ENCODE data around the gene GDI2. TPM values are rescaled to one million over a fixed set of nuclear protein-coding genes. Genes with fewer than 3 reads are reported as not detected.
A peak's percentile ranks its signal among the peaks of the same experiment; 100 is the strongest.
"Not testable (repeated sequence)": the region's sequence is repeated elsewhere in the genome, so short reads cannot be mapped to it uniquely, and the experiment has no call there.

The GDI2 gene
- total RNA-seq, 1 donor from 2014 or later: 289 TPM

GRCh38 chr10:5828725-5829124 is 15.5 kb upstream of the GDI2 start:
- no peak overlapping the region for H3K27ac Mint-ChIP-seq

GRCh38 chr10:5827841-5828240 is 14.6 kb upstream of the GDI2 start:
- no peaks in the 10 kb centered on the region for H3K9me3 Mint-ChIP-seq
- ChIA-PET CTCF (no interaction called here), POLR2A (interaction anchor here (0.5 to 2.1 kb wide), 3 partner anchors 10 to 26 kb away, joined by 3 to 16 read pairs (median 10); no protein-coding TSS in a partner anchor)

More at GRCh38 chr10:5828725-5829124, 15.5 kb upstream of the GDI2 start:
- no peak for TF ChIP-seq CTCF (IDR thresholded peaks at IDR 0.05)
- Mint-ChIP-seq H3K4me1 (peaks cover 13% of the 10 kb centered on the region), H3K27me3 (no peaks in the 10 kb centered on the region), H3K4me3 (no peak overlapping the region), H3K9me3 (no peaks in the 10 kb centered on the region), H3K36me3 (ENCODE audit: low read depth) (no peaks in the 10 kb centered on the region)
- intact Hi-C loops (cut with micrococcal nuclease): no loop called here
- CTCF ChIA-PET: no interaction called here
- POLR2A ChIA-PET: interaction anchor here (3.3 to 5.5 kb wide), 2 partner anchors 10 to 14 kb away, joined by 35 to 60 read pairs; no protein-coding TSS in a partner anchor
- no peak for ATAC-seq (ENCODE audit: low read depth)
- no peak for DNase-seq

GRCh38 chr10:5826511-5826910 is 13.3 kb upstream of the GDI2 start:
- H3K4me3 Mint-ChIP-seq; DNase-seq; ATAC-seq (ENCODE audit: low read depth); H3K9me3 Mint-ChIP-seq; H3K27ac Mint-ChIP-seq; intact Hi-C loops (cut with micrococcal nuclease); H3K36me3 Mint-ChIP-seq (ENCODE audit: low read depth); H3K27me3 Mint-ChIP-seq: not testable (repeated sequence)
- peaks cover 19% of the 10 kb centered on the region for H3K4me1 Mint-ChIP-seq
- CTCF ChIA-PET: interaction anchor here (0.6 kb wide), 1 partner anchor 38 kb away, joined by 3 read pairs; no protein-coding TSS in a partner anchor
- POLR2A ChIA-PET: interaction anchor here (1.3 to 2.1 kb wide), 2 partner anchors 9 to 26 kb away, joined by 3 to 16 read pairs; no protein-coding TSS in a partner anchor

More at GRCh38 chr10:5827841-5828240, 14.6 kb upstream of the GDI2 start:
- Mint-ChIP-seq H3K36me3 (ENCODE audit: low read depth) (no peaks in the 10 kb centered on the region), H3K4me3 (no peak overlapping the region), H3K27ac (no peak overlapping the region), H3K27me3 (no peaks in the 10 kb centered on the region), H3K4me1 (peaks cover 13% of the 10 kb centered on the region)
- ATAC-seq (ENCODE audit: low read depth) (no peak), DNase-seq (no peak)
- no peak for TF ChIP-seq CTCF (IDR thresholded peaks at IDR 0.05)
- intact Hi-C loops (cut with micrococcal nuclease): no loop called here

- DNase-seq: no peak
- Mint-ChIP-seq H3K36me3 (ENCODE audit: low read depth) (peaks cover 3% of the 10 kb centered on the region), H3K4me1 (peaks cover 74% of the 10 kb centered on the region), H3K9me3 (no peaks in the 10 kb centered on the region), H3K27me3 (no peaks in the 10 kb centered on the region), H3K4me3 (peak overlapping the region; percentile 75), H3K27ac (peak overlapping the region; percentile 94)
- intact Hi-C loops (cut with micrococcal nuclease): loop anchor here (1.0 kb wide), 1 partner anchor 11 kb away; no protein-coding TSS in a partner anchor
- POLR2A ChIA-PET: interaction anchor here (0.7 to 9.6 kb wide), 12 partner anchors 9 to 263 kb away, joined by 3 to 373 read pairs (median 10); partner anchors contain the start of genes ANKRD16 and FBH1
- ATAC-seq (ENCODE audit: low read depth): peak; percentile 51
- TF ChIP-seq CTCF (IDR thresholded peaks at IDR 0.05): no peak
- CTCF ChIA-PET: interaction anchor here (0.6 to 2.4 kb wide), 8 partner anchors 11 to 378 kb away, joined by 3 to 8 read pairs (median 4); no protein-coding TSS in a partner anchor
These were observed 5.7 kb upstream of the GDI2 start for GRCh38 chr10:5818894-5819293.

- H3K9me3 Mint-ChIP-seq: no peaks in the 10 kb centered on the region
These were observed 4.8 kb upstream of the GDI2 start for GRCh38 chr10:5818048-5818331.

More at GRCh38 chr10:5818048-5818331, 4.8 kb upstream of the GDI2 start:
- Mint-ChIP-seq H3K4me3 (peak overlapping the region; percentile 61), H3K36me3 (ENCODE audit: low read depth) (peaks cover 7% of the 10 kb centered on the region), H3K27me3 (no peaks in the 10 kb centered on the region), H3K27ac (peak overlapping the region; percentile 94), H3K4me1 (peaks cover 74% of the 10 kb centered on the region)
- ChIA-PET CTCF (interaction anchor here (1.5 to 2.4 kb wide), 6 partner anchors 23 to 59 kb away, joined by 4 to 8 read pairs (median 6); no protein-coding TSS in a partner anchor), POLR2A (interaction anchor here (1.3 to 9.6 kb wide), 9 partner anchors 8 to 72 kb away, joined by 7 to 373 read pairs (median 15); partner anchors contain the start of genes ANKRD16 and FBH1)
- no peak for DNase-seq
- no peak for ATAC-seq (ENCODE audit: low read depth)
- intact Hi-C loops (cut with micrococcal nuclease): no loop called here
- TF ChIP-seq CTCF (IDR thresholded peaks at IDR 0.05): no peak
